MM.1S (cell line): Measurements from ENCODE around the gene SPAG16.

Source experiments
- EZH2 ChIP-seq: fragments of 300-600 bp; sonication (generic); optimal IDR thresholded peaks from 2 replicates; pipeline ENCODE3; 2017; ENCODE audit warnings: low read depth, mild to moderate bottlenecking, antibody characterized with exemption, low read length, mixed read lengths
- TF ChIP-seq, protein P1 (sequence below): fragments of 300-600 bp; sonication (generic); IDR thresholded peaks from 2 replicates; pipeline ENCODE4 v1.5.1; 2016; ENCODE audit warnings: antibody characterized with exemption, low read length, mixed read lengths

DNA sequence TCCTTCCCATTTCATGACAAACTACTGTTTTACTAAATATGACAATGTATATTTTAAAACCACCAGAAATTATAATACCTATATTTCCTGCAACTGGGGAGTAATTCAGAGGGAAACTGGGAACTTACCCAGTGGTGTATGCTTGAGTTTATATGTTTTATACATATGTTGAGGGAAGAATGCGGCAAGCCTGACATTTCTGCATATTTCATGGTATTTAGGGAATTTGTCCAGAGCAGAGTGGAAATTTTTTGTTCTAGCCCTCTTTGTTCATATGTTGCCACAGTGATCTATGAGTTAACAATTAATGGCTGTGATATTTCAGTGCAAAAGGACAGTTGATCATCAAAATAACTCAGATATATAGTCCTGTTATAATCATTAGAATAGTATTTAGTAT, 895.8 kb downstream of the SPAG16 start:
- TF ChIP-seq, protein P1, sequence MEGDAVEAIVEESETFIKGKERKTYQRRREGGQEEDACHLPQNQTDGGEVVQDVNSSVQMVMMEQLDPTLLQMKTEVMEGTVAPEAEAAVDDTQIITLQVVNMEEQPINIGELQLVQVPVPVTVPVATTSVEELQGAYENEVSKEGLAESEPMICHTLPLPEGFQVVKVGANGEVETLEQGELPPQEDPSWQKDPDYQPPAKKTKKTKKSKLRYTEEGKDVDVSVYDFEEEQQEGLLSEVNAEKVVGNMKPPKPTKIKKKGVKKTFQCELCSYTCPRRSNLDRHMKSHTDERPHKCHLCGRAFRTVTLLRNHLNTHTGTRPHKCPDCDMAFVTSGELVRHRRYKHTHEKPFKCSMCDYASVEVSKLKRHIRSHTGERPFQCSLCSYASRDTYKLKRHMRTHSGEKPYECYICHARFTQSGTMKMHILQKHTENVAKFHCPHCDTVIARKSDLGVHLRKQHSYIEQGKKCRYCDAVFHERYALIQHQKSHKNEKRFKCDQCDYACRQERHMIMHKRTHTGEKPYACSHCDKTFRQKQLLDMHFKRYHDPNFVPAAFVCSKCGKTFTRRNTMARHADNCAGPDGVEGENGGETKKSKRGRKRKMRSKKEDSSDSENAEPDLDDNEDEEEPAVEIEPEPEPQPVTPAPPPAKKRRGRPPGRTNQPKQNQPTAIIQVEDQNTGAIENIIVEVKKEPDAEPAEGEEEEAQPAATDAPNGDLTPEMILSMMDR = no peak
- no peak for TF ChIP-seq EZH2
